NCI-H1092 treated with DMSO at 0.1 percent for 48 hours (cell line): ENCODE measurements around the gene TNKS2.
A peak's percentile ranks its signal among the peaks of the same experiment; 100 is the strongest.

Source experiments
- DNase-seq: peaks from one replicate; lab custom pipeline; 2025; lab: John Stamatoyannopoulos, UW

Gene TNKS2

GRCh38 chr10:91908337-91909116, 110.3 kb downstream of the TNKS2 start:
- DNase-seq: peak; percentile 77

- DNase-seq: peak; percentile 53
These were observed 111.0 kb downstream of the TNKS2 start, which contains the start of gene FGFBP3 for GRCh38 chr10:91909117-91909677. FGFBP3 (minus strand) TSS chr10:91909486; CDS start chr10:91908969, 517 bp downstream.

- DNase-seq: no peak
These were observed 112.2 kb downstream of the TNKS2 start for GRCh38 chr10:91910467-91910866.
